DOHH2 (cell line): ENCODE measurements around the gene PTPA.

ENCODE experiments used
- H3F3A ChIP-seq: fragments of 200-600 bp; sonication (generic), shearing (Covaris generic); 2 replicates; pipeline ENCODE4 v1.6.0; 2016; ENCODE audit warnings: antibody characterized with exemption, mild to moderate bottlenecking; ENCODE audit not compliant: control insufficient read depth, insufficient read depth
- H3K27ac ChIP-seq: fragments of 200-600 bp; sonication (generic); 2 replicates; pipeline ENCODE4 v1.5.1; 2014; ENCODE audit warnings: low read depth, mild to moderate bottlenecking, low read length, moderate library complexity
- H3K27me3 ChIP-seq: fragments of 200-600 bp; sonication (generic); 2 replicates; pipeline ENCODE4 v1.6.1; 2014; ENCODE audit warnings: mild to moderate bottlenecking, low read length, mixed read lengths; ENCODE audit not compliant: control insufficient read depth
- H3K36me3 ChIP-seq: fragments of 200-600 bp; sonication (generic); 2 replicates; pipeline ENCODE4 v1.6.1; 2014; ENCODE audit warnings: mild to moderate bottlenecking, low read length, moderate library complexity, mixed read lengths; ENCODE audit not compliant: control insufficient read depth
- H3K4me1 ChIP-seq: fragments of 200-600 bp; sonication (generic); 2 replicates; pipeline ENCODE4 v1.6.1; 2014; ENCODE audit warnings: mild to moderate bottlenecking, low read length, mixed read lengths; ENCODE audit not compliant: control insufficient read depth
- H3K4me2 ChIP-seq: fragments of 200-600 bp; sonication (generic); 2 replicates; pipeline ENCODE4 v1.6.0; 2014; ENCODE audit warnings: mild to moderate bottlenecking, low read length, moderate library complexity
- H3K4me3 ChIP-seq: fragments of 200-600 bp; sonication (generic); 2 replicates; pipeline ENCODE4 v1.5.1; 2014; ENCODE audit warnings: mild to moderate bottlenecking, low read length, mixed read lengths
- H3K79me2 ChIP-seq: fragments of 200-600 bp; sonication (generic); 2 replicates; pipeline ENCODE4 v1.6.1; 2014; ENCODE audit warnings: mild to moderate bottlenecking, low read length, mixed read lengths; ENCODE audit not compliant: control insufficient read depth
- H3K9me2 ChIP-seq: fragments of 200-600 bp; sonication (generic); replicated peaks from 2 replicates; pipeline ENCODE4 v1.6.1; 2014; ENCODE audit warnings: mild to moderate bottlenecking, low read length, mixed read lengths; ENCODE audit not compliant: control insufficient read depth
- H3K9me3 ChIP-seq: fragments of 200-600 bp; sonication (generic); 2 replicates; pipeline ENCODE4 v1.6.1; 2014; ENCODE audit warnings: antibody characterized with exemption, low read length, mixed read lengths; ENCODE audit not compliant: control insufficient read depth, insufficient read depth
- H4K20me1 ChIP-seq: fragments of 200-600 bp; sonication (generic); 2 replicates; pipeline ENCODE4 v1.6.0; 2014; ENCODE audit warnings: low read depth, mild to moderate bottlenecking, antibody characterized with exemption, low read length, moderate library complexity; ENCODE audit not compliant: control insufficient read depth, insufficient read depth
- CTCF ChIP-seq: fragments of 200-600 bp; sonication (generic); IDR thresholded peaks from one replicate; pipeline ENCODE4 v1.5.1; 2014; ENCODE audit warnings: antibody characterized with exemption, mild to moderate bottlenecking, low read depth, low read length; ENCODE audit not compliant: poor library complexity, severe bottlenecking
- EZH2phosphoT487 ChIP-seq: fragments of 200-600 bp; sonication (generic); IDR thresholded peaks from 2 replicates; pipeline ENCODE4 v1.6.1; 2017; ENCODE audit warnings: borderline replicate concordance, mild to moderate bottlenecking, antibody characterized with exemption, low read length, moderate library complexity, mixed read lengths

PTPA gene

GRCh38 chr9:129079829-129080228 lies 31.4 kb upstream of the PTPA start:
- H3K27ac ChIP-seq, result no peak overlapping the region
- no peaks in the 10 kb centered on the region for H3F3A ChIP-seq
- no peaks in the 10 kb centered on the region for H3K27me3 ChIP-seq
- H3K4me2 ChIP-seq, result peak overlapping the region; percentile 99
- no peaks in the 10 kb centered on the region for H3K9me3 ChIP-seq
- peaks cover 19% of the 10 kb centered on the region for H3K4me1 ChIP-seq
- H3K79me2 ChIP-seq, result peaks cover 33% of the 10 kb centered on the region
- peaks cover 8% of the 10 kb centered on the region; the same call in 1 of the 2 replicates for H4K20me1 ChIP-seq
- H3K36me3 ChIP-seq, result no peaks in the 10 kb centered on the region
- TF ChIP-seq EZH2phosphoT487 (no peak), CTCF (no peak)
- H3K4me3 ChIP-seq, result peak overlapping the region; percentile 89
- no peaks in the 10 kb centered on the region for H3K9me2 ChIP-seq

- no peaks in the 10 kb centered on the region for H3K9me2 ChIP-seq
- H3K4me3 ChIP-seq, result peak overlapping the region; percentile 89
- H3F3A ChIP-seq, result no peaks in the 10 kb centered on the region
- H3K27ac ChIP-seq, result no peak overlapping the region
- H3K36me3 ChIP-seq, result peaks cover 3% of the 10 kb centered on the region; the same call in 1 of the 2 replicates
- peaks cover 19% of the 10 kb centered on the region for H3K4me1 ChIP-seq
- peaks cover 33% of the 10 kb centered on the region for H3K79me2 ChIP-seq
- no peaks in the 10 kb centered on the region for H3K9me3 ChIP-seq
- TF ChIP-seq EZH2phosphoT487 (no peak), CTCF (no peak)
- H4K20me1 ChIP-seq, result peaks cover 8% of the 10 kb centered on the region; the same call in 1 of the 2 replicates
- no peaks in the 10 kb centered on the region for H3K27me3 ChIP-seq
- H3K4me2 ChIP-seq, result peak overlapping the region; percentile 99
Measured at GRCh38 chr9:129080298-129080600, 31.0 kb upstream of the PTPA start.

GRCh38 chr9:129080601-129081387 lies 30.4 kb upstream of the PTPA start, which contains the start of gene DOLPP1:
DOLPP1 (plus strand) TSS chr9:129081111; CDS start chr9:129081132, 21 bp downstream.
- peak within 1 kb of the TSS; percentile 34; the same call in 1 of the 2 replicates for H3K27ac ChIP-seq
- peak within 1 kb of the TSS; percentile 99 for H3K4me2 ChIP-seq
- no peak for TF ChIP-seq CTCF
- no peak for TF ChIP-seq EZH2phosphoT487

More at GRCh38 chr9:129080601-129081387, 30.4 kb upstream of the PTPA start, which contains the start of gene DOLPP1:
- Histone ChIP-seq H3K4me1 (peaks cover 19% of the 10 kb centered on the region), H3K4me3 (peak within 1 kb of the TSS; percentile 89), H3K36me3 (peaks cover 9% of the 10 kb centered on the region), H3F3A (no peaks in the 10 kb centered on the region), H3K9me2 (no peaks in the 10 kb centered on the region), H3K9me3 (no peaks in the 10 kb centered on the region), H3K79me2 (peaks cover 33% of the 10 kb centered on the region), H3K27me3 (no peaks in the 10 kb centered on the region), H4K20me1 (peaks cover 8% of the 10 kb centered on the region; the same call in 1 of the 2 replicates)
